T-helper 2 cell treated with Interferon-gamma antibody and Interleukin-4, amounts not matched to agents 100 ng/mL and 5 ng/mL, for 36 hours (primary cell): Measurements from ENCODE around the gene SAMD4A. TPM values are rescaled to one million over a fixed set of nuclear protein-coding genes. Genes with fewer than 3 reads are reported as not detected.

ENCODE experiments used
- intact Hi-C: fragments of 100-400 bp; cut with micrococcal nuclease; formaldehyde crosslinking; loops from one replicate; pipeline ENCODE4 v1.15.1; 2023
- total RNA-seq: library from RNA; stranded (reverse); gene quantifications from 2 replicates; pipeline ENCODE4 v1.2.3, GENCODE V29; 2022

Gene SAMD4A
- total RNA-seq, 1 donor from 2014 or later: 0.59 TPM

DNA sequence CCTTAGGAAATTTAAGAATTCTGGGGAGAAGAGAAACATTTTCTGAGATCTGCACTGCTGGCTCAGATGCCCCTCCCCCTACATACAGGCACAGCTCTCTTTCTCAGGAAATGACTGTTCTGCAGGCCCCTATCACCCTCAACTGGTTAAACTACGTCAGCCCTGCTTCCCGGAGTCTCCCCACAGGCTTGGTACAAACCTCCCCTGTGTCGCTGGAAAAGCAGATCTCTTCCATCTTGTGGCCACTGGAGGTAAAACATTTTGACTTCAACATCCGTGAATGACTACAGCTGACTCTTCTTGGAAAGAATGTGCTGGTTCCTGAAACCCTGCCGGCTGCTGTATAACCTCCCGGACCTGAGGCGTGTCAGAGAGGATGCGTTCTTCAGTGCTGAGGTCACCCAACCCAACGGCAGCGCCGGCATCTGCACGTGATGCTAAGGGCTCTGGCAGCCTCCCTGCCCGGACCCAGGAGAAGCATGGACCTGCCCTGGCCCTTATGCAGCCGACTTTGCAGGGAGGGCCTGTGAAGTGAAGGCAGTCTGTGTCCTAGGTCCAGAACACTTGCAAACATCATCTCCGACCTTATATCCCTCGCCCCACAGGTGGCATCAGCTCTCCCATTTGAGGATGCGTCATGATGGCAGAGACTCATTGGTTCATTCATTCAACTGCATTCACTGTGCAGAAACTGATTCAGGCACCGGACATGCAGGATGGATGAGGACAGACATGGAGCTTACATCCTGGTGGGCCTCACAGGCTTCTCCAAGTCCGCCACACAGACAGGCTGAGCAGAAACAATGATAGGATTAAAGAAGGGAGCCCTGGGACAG lies 206.5 kb downstream of the SAMD4A start:
- intact Hi-C loops: loop anchor here (1.0 to 5.0 kb wide), 11 partner anchors 16 to 377 kb away; partner anchors contain the start of genes CGRRF1, CNIH1 and GMFB

DNA sequence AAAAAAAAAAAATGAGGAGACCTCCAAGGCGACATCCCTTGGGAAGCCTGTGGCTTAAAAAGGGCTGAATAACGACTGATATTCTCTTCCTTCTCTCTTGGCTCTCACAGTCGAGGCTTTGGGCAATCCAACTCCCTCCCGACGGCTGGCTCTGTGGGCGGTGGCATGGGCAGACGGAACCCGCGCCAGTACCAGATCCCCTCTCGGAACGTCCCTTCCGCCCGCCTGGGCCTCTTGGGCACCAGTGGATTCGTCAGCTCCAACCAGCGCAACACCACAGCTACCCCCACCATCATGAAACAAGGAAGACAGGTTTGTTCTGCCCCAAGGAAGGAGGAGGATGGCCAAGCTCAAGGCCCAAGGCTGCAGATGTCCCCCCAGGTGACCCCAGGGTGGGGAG lies 207.9 kb downstream of the SAMD4A start:
- intact Hi-C loops: loop anchor here (1.0 to 5.0 kb wide), 5 partner anchors 80 to 379 kb away; partner anchors contain the start of genes CNIH1 and GMFB

DNA sequence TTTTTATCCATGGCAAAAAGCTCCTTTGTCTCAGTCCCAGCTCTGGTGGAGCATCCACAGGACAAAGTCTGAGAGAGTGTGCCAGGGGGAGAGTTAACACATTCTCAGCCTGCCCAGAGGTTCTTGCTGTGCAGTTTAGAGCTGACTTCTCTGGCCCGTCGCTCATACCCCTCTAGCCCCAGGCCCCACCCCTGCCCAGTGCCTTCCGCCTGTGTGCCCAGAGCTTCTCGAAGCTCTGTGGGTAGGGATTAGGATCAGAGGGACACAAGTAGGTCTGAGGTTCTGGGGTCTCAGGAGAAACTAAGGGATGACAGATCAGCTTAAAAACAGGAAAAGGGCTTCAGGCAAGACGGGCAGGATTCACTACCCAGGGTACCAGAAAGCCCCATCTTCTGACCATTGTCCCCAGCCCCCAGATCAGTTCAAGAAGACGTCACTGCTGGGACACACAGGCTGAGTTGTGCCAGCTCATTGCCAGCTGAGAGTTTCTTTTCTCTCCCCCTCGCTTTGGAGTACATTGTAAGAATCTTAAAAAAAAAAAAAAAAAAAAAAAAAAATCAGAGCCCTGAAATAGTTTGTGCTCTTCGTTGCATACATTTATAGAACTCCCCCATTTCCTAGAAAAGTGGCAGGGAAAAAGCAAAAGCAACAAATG lies 208.7 kb downstream of the SAMD4A start:
- intact Hi-C loops: loop anchor here (2.0 kb wide), 1 partner anchor 81 kb away; no protein-coding TSS in a partner anchor

DNA sequence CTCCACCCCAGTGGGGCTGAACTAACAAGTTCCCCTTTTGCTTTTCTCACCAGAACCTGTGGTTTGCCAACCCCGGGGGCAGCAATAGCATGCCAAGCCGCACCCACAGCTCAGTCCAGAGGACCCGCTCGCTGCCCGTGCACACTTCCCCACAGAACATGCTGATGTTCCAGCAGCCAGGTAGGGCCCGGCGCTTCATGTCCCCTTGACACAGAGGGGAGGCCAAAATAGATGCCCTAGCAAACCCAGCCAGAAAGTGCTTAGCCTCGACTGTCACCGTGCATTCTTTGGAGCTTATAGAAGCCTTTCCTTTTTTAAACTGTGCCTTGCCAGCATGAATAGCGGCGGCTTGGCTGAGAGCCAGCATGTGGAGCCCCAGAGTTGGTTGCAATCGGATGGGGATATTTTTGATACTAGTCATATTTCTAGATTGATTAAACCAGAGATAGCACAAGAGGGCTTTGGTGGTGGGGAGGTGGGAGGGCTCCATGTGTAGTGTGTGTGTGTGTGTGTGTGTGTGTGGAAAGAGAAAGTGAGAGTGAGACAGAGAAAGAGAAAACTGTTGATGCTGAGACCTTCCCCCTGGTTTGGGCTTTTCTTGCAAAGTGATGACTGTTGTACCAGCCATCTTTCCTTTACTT lies 209.6 kb downstream of the SAMD4A start:
- intact Hi-C loops: no loop called here

DNA sequence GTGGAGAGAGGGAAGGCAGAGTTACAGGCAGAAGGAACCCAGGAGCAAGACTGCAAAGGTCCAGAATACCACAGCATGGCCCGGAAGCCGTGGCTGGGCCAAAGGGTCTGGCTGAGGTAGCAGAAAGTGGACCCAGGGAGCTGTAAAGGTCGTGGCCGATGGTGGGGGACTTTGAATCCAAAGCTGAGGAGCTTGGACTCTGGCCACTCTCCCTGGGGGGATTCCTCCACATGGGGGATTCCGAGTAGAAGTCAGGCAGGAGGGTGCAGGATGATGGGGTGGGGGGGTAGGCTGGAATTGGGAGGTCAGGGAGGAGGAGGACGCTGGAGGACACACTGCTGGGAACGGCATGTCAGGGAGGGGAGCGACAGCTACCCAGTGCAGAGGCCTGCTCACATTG lies 210.5 kb downstream of the SAMD4A start:
- intact Hi-C loops: no loop called here

DNA sequence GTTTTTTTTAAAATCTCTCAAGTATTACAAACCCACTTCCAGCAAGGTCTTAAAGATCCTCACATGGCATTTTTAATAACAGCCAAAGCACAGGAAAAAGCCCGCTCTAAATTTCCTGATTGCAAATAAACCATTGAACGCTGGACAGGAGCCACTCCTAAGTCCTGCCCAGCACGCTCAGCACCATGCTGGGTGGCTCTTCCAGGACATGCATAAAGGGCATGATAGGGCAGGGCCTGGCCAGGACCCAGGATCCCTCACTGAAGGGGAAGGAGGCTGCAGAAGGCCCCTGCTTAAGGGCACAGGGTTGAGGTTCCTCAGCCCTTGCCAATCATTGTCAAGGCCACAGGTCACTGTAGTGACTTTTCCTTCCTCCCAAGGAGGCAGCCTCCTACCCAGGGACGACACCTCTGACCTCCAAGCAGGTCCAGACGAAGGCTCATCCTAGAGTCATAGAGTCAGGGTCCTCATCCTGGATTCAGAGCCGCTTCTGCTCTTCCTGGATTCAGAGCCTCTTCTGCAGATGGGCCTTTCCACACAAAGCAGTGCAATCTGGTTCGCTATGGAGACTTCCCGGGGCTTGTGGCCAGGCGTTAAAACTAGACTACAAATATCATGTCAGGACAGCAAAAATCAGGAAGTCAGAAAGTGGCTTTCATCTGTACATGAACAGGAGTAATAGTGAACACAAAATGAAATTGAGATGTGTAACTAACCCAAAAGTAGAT lies 211.9 kb downstream of the SAMD4A start:
- intact Hi-C loops: no loop called here

DNA sequence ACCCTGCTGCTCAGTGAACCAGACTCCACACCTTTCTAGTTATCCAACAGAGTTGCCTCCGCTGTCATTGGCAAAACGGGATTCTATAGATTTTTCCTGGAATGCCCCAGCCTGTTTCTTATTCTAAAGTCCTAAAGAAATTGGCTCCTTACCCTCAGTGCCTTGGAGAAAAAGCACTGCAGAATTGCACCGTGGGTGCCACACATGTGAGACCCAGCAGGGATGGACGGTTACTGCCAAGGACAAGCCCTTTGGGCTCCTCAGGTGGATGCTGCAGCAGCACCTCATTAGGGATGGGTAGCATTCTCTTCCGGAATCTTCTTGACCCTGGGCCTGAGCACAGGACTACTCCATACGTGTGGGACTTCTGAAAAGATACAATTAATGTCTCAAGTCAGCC lies 214.2 kb downstream of the SAMD4A start:
- intact Hi-C loops: no loop called here

DNA sequence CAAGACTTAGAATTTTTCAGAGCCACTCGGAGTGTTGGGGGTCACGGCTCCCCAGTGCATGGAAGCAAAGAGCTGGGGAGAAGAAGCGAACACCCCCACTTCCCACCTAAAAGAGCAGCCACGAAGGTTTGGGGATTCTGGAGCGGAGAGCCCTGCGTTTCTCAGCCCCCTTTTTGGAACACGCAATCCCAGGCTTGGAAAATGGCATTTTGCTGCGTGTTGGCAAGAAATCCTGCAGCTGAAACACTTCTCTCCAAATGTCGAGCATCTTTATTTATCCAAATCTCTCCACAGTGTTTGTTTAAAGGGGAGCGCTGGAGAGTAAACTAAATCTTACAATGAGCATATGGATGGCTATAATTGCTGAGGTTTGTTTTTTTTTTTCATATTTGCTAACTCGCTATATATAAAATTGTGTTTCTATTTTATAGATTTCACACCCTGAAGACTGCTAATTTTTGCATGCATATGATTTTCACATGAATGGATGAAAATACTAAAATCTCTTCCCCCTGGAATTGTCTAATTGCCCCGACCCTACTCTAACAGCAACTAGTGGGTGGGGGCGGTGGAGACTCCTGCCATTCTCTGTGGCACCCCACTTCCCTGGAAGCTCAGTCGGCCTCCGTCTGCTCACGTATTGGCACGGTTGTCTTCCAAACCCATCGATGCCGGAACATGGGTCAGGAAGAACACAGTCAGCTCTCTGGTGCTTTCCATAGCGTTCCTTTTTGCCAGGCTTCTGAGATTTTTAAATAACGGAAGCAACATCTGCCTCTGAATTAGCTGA lies 215.2 kb downstream of the SAMD4A start:
- intact Hi-C loops: no loop called here

DNA sequence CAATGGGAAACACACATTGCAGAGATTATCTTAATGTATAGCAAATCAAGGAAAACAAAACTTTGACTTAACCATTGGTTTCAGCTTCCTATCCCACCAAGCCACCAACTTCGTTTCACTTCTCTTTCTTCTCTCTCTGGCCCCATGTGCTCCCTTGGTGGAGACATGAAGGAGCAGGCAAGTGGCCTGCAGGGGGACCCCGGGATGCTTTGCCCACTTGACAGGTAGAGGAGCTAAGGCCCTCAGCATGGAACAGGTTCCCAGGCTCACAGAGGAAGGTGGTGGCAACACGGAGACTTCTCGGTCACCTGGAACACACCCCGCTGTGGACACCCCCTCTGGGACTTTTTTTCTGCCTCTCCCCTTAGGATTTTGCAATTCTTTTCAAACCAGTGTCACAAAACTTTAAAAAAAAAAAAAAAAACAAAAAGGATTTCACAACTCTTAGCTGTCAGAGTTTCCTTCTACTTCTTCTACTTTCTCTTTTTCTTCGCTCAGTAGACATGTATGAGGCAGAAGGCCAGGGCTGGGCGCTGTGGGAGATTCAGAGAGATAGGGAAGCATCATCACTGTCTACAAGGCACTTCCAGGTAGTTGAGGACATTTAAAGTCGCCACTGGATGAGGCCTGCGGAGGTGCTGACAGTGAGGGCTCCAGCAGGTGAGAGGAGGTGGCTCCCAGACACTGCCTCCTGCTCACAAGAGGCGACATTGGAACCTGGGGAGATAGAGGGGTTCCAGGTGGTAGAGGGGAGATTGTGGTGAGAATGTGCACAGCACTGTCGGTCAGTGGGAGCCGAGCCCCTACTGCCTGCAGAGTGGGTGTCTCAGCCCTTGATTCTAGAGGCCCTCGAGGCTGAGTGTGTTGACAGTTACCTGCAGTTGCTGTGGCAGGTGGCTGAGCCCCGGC lies 216.1 kb downstream of the SAMD4A start:
- intact Hi-C loops: no loop called here

DNA sequence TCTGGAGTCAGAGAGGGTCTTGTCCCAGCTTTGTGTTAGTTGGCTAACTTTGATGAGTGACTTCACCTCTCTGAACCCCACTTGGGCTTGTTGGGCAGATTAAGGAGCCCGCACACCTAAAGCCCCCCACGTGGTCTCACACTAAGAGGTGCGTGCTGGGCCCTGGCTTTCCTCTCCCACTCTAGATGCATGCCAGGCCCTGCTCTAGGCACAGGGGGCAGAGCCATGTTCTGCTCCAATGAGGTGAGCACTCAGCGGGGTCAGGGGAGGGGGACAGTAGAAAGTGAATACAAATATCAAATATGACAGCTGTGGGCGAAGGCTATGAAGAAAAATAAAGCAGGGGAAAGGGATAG lies 216.7 kb downstream of the SAMD4A start:
- intact Hi-C loops: no loop called here

DNA sequence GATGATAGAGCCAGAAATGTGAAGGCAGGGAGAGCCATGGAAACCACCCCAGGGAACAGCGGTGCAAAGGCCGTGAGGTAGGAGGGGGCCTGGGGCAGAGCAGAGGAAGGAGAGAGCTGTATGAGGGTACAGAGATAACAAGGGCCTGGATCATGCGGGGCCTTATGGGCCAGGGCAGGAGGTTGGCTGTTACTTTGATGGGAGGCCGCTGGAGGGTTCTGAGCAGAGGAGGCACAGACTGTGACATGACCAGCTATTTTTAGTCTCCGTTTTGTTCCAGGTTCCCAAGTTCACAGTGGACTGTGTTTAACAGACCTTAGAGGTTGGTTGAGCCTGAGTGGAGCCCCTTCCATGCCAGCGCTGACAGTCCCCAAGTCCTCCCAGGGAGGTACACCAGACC lies 217.1 kb downstream of the SAMD4A start:
- intact Hi-C loops: no loop called here

DNA sequence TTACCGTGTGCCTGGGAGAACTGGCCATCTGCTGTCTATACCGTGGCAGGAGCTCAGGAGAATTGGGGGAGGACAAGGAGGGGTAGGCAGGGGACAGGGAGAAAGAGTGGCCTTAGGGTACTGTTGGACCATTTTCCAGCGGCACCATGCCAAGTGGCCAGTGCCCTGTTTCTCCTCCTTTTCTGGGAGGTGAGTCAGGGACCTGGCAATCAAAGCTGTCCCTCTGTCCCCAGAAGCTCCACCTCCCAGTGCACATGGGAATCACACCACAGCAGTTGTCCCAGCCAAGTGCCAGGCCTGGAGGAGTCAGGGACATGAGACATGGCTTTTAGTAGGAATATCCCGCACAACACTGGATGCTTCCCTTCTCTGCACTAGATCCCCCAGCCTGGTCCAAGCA lies 217.7 kb downstream of the SAMD4A start:
- intact Hi-C loops: no loop called here

DNA sequence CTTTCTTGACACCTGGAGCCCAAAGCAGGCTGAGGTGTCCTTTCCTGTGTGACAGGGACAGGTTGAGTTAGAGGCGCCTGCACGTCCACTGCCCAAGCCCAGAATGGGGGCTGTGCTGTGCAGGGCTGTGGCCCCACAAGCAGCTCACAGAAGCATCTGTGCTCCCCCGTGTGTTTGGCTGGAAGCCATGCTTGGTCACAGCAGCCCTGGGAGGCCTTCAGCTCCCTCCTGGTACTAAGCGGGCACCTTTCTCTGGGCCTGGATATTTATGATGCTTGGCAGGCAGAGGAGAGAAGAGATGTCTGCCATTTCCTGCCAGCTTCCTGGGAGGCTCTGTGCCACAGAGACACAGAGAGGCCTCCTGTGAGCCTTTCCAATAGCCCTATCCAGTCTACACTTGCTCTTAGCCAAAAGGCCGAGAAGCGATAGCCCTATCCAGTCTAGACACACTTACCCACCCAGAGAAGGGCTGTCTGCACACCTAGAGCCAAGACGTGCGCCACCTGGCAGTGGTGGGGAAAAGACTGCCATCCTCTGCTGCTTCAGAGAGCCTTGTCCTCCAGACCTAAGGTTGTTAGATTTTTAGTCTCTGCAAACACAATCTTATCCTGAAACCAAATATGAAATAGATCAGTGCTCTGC lies 218.3 kb downstream of the SAMD4A start:
- intact Hi-C loops: no loop called here

DNA sequence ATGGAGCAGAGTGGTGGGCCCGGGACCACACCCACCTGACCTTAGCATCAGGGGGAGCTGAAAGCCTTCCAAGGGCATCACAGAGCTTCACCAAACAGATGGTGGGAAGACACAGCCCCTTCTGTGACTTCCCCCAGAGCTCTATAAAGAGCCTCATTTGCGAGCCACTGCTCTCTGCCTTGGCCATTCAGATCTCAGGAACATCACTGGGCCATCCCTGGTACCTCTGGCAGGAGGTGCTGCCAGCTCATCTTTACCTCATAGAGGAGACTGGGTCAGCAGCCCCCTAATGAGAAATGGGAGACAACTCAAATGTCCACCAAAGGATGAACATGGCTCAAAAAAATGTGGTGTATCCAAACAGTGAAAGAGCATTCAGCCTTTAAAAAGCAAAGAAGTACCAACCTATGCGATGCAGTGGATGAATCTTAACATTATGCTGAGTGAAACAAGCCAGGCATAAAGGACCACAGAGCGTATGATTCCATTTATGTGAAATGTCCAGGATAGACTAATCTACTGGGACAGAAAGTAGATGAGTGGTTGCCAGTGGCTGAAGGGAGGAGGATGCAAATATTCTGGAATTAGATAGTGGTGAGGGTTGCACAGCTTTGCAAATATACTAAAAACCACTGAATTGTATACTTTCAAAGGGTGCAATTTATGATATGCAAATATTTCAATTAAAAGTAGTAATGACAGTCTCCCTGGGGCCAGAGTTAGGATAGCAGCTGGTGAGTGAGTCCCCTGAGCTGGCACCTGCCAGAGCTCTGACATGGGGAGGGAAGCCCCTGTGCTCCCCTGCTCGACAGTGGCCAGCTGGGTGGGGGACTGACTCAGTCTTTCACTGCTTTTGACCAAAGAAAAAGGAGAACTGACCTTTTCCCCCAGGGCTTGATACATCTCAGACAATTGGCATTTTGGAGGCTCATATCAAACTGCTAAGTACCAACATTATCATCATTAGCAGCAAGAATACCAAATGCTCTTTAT lies 219.1 kb downstream of the SAMD4A start:
- intact Hi-C loops: no loop called here

DNA sequence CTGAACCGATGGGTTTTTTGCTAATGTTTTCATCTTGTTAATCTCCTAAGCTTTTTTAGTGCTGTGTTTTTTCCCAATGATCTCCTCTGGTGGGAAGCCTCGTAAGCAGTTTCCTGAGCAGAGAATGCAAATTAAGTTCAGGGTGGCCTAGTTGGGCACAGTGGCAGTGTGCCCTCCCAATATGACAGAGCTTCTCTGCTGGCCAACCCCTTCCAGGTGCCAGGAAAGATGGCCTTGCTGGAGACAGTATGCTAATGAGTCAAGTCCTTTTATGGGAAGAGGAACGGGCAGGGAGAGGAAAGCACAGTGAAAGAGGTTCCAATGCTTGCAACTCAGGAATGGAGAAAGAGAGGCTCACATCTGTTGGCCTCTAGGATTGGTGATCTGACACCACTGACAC lies 219.9 kb downstream of the SAMD4A start:
- intact Hi-C loops: no loop called here

DNA sequence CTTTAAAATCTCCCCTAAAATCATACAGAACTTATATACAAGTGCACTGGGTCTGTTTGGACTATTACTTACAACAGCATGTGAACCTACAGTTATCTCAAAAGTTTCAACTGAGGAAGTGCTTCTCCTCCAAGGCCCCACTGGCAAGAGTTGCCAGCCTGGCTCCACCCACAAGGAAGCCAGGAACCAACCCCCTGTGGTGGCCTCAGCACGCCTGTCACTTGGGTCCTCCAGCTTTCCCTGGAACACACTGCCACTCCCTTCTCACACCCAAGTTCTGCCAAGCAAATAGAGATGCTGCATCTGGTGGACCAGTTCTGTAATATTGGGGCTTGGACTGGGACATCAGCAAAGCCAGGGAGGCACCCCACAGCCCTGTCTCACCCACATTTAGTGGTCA lies 220.3 kb downstream of the SAMD4A start:
- intact Hi-C loops: no loop called here

DNA sequence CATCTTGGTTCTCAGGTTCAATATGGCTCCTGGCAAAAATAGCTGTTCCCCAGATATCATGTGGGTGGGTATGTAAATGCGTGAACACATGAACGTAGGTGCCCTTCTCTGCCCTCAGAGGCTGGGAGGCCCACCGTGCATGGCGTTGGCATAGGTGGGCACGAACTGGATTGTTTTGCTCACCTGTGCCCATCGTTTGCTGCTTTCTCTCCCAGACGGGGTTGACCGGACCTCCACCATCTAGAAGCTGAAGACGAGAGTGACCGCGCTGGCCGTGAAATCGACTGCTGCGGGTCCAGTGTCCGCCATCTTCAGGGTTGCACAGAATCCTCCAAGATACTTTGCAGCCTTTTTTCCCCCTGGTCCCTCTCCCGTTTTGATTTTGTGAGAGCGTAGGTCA lies 221.8 kb downstream of the SAMD4A start:
- intact Hi-C loops: no loop called here

DNA sequence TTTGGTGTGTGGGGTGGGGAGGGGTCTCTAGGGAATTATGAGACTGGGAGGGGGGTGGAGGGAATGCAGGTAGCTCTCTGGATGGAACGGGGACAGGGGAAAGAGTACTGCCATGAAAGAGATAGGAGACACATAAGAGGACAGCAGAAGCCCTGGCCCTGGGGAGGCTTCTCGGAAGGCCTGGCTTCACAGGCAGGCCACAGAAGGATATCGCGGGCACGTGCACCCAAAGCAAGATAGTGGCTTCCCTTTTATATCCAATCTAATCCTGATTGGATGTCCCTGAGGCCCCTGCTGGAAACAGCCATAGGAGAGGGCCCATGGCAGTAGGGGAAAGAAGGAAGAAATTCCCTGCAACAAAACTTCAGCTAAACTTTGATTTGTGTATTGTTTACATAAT lies 222.2 kb downstream of the SAMD4A start:
- intact Hi-C loops: no loop called here
